ENCODE measurements around the gene MYL10.

Gene MYL10

DNA sequence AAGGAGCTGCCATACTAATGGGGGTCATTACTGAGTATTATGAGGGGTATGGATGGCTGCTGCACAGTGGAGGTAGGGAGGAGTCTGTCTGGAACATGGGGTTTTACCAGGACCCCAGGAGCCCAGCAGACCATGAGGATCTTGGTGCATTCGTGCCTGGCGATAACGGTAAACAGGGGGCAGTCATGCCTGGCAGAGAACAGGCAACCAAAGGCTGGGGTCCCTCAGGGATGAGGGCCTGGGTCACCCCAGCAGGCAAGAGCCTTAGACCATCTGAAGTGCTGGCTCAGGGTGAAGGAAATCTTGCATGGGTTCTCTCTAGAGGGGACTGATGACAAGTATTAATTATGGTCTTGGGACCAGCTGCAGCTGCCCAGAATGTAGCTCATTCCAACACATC, 46.1 kb downstream of the MYL10 start:
- no peak overlapping the region for H3K4me3 ChIP-seq (ENCODE audit: low read length)
- no peak for DNase-seq (ENCODE audit: low read depth)
- TF ChIP-seq, protein P1, sequence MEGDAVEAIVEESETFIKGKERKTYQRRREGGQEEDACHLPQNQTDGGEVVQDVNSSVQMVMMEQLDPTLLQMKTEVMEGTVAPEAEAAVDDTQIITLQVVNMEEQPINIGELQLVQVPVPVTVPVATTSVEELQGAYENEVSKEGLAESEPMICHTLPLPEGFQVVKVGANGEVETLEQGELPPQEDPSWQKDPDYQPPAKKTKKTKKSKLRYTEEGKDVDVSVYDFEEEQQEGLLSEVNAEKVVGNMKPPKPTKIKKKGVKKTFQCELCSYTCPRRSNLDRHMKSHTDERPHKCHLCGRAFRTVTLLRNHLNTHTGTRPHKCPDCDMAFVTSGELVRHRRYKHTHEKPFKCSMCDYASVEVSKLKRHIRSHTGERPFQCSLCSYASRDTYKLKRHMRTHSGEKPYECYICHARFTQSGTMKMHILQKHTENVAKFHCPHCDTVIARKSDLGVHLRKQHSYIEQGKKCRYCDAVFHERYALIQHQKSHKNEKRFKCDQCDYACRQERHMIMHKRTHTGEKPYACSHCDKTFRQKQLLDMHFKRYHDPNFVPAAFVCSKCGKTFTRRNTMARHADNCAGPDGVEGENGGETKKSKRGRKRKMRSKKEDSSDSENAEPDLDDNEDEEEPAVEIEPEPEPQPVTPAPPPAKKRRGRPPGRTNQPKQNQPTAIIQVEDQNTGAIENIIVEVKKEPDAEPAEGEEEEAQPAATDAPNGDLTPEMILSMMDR (conservative IDR thresholded peaks at IDR 0.05; ENCODE audit: low read length) = no peak

GRCh38 chr7:101581891-101582290, 47.2 kb downstream of the MYL10 start:
- DNase-seq (ENCODE audit: low read depth) = no peak
- TF ChIP-seq, protein P1 (conservative IDR thresholded peaks at IDR 0.05; ENCODE audit: low read length) = no peak
- no peak overlapping the region for H3K4me3 ChIP-seq (ENCODE audit: low read length)

GRCh38 chr7:101580596-101580995, 48.5 kb downstream of the MYL10 start:
- no peak overlapping the region for H3K4me3 ChIP-seq (ENCODE audit: low read length)
- no peak for DNase-seq (ENCODE audit: low read depth)
- TF ChIP-seq, protein P1 (conservative IDR thresholded peaks at IDR 0.05; ENCODE audit: low read length) = no peak

DNA sequence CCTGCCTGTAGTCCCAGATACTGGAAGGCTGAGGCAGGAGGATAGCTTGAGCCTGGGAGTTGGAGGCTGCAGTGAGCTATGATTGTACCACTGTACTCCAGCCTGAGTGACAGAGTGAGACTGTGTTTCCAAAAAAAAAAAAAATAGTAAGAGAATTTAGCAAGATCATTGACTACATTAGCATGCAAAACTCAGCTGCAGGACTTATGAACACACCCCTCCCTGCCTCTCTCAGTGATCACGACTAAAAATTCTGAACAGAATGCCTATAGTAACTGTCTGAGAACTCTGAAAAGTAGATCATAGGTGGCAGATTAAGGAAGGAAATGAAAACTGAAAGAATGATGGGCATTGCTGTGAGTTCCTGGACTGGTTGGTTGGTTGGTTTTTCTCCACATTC, 50.5 kb downstream of the MYL10 start:
- DNase-seq (ENCODE audit: low read depth) = no peak
- no peak overlapping the region for H3K4me3 ChIP-seq (ENCODE audit: low read length)
- TF ChIP-seq, protein P1 (conservative IDR thresholded peaks at IDR 0.05; ENCODE audit: low read length) = no peak

DNA sequence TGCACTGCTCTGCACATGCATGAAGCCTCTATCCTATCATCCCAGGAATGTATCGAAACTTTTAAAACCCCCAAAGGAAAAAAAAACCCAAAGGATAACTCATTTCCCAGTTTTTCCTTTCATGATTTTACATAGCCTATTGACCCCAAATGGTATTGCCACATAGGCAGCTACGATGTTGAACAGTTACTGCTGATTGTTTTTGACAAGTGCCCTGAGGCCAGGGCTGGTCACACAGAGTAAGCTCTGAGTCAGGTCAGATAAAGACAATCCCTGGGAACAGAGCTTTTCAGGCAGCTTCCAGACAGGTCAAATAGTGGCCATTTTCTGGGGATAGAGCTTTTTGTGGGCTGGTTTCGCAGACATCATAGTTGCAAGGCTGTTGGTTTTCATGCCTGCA, 52.1 kb downstream of the MYL10 start:
- H3K4me3 ChIP-seq (ENCODE audit: low read length) = no peak overlapping the region
- TF ChIP-seq, protein P1 (conservative IDR thresholded peaks at IDR 0.05; ENCODE audit: low read length) = no peak
- no peak for DNase-seq (ENCODE audit: low read depth)

DNA sequence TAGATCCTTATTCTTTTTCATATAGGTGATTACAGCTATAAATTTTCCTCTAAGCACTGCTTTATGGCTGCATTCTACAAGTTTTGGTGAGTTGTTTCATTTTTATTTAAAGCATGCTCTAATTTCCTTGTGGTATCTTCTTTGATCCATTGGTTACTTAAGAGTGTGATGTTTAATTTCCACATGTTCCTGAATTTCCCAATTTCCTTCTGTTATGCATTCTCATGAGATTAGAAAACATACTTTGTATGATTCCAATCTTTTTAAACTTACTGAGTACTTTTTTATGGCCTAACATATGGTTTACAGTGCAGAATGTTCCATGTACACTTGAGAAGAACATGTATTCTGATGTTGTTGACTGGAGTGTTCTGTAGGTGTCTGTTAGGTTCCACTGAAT, 53.4 kb downstream of the MYL10 start:
- TF ChIP-seq, protein P1 (conservative IDR thresholded peaks at IDR 0.05; ENCODE audit: low read length) = no peak
- no peak overlapping the region for H3K4me3 ChIP-seq (ENCODE audit: low read length)
- peak; percentile 67 for DNase-seq (ENCODE audit: low read depth)

DNA sequence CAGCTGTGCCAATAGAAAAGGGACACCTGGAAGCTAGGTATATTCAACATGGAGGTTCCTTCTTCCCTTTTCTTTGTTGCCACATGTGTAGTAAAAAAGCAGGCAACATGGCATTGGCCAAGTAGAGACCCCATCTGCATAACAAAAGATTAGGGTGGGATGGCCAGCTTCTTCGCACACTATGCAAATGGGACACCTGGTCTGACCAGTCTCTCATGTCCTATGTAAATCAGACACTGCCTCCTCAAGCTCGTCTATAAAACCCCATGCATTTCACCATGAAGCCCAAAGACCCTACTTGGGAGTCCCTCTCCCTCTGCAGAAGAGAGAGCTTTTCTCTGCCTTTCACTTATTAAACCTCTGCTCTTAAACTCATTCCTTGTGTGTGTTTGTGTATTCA, 53.9 kb downstream of the MYL10 start:
- TF ChIP-seq, protein P1 (conservative IDR thresholded peaks at IDR 0.05; ENCODE audit: low read length) = no peak
- no peak overlapping the region for H3K4me3 ChIP-seq (ENCODE audit: low read length)
- no peak for DNase-seq (ENCODE audit: low read depth)
